HG03575 (cell line): Measurements from ENCODE around the gene LPAR3.

Experiments
- ATAC-seq: cut with Tn5 transposase; IDR thresholded peaks from one replicate; pipeline ENCODE4 v1.9.1; 2021; ENCODE audit not compliant: unreplicated experiment, insufficient number of reproducible peaks, low FRiP score; ENCODE audit errors: extremely low read depth

Gene LPAR3

DNA sequence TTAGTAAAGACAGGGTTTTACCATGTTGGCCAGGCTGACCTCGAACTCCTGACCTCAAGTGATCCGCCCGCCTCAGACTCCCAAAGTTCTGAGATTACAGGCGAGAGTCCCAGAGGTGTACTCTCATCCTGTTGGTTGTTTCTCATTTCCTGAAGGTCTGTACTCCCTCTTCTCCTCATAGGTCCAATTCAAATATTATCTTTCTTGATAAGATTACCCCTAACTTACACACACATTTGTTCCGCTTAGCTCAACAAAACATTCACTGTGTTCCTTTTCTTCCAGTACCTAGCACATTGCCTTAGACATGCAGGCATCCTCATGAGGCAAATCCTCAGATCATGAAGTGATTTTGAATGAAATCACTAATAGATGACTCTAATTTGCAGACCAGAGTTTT lies 130.3 kb downstream of the LPAR3 start:
- ATAC-seq = no peak
